OCI-LY3 (cell line): ENCODE results near the gene TTC21A.

ENCODE experiments used
- H2AFZ ChIP-seq: fragments of 200-600, 300-600 bp; shearing (Covaris generic); 2 replicates; pipeline ENCODE4 v1.6.0; 2014; ENCODE audit warnings: antibody characterized with exemption, low read depth, low read length
- H3K27ac ChIP-seq: fragments of 200-600, 300-600 bp; sonication (generic); 2 replicates; pipeline ENCODE4 v1.5.1; 2014; ENCODE audit warnings: mild to moderate bottlenecking, low read length, moderate library complexity, mixed read lengths
- H3K27me3 ChIP-seq: fragments of 200-600, 300-600 bp; sonication (generic); 2 replicates; pipeline ENCODE4 v1.6.1; 2014; ENCODE audit warnings: low read depth, low read length, mixed read lengths
- H3K36me3 ChIP-seq: fragments of 200-600, 300-600 bp; sonication (generic); replicated peaks from 2 replicates; pipeline ENCODE3; 2014; ENCODE audit warnings: low read depth, low read length, mixed read lengths
- H3K4me1 ChIP-seq: fragments of 300-600, 200-600 bp; sonication (generic); 2 replicates; pipeline ENCODE4 v1.6.1; 2014; ENCODE audit warnings: low read length, mixed read lengths
- H3K4me2 ChIP-seq: fragments of 200-600, 300-600 bp; sonication (generic); 2 replicates; pipeline ENCODE4 v1.6.1; 2014; ENCODE audit warnings: low read length, mixed read lengths
- H3K4me3 ChIP-seq: fragments of 300-600, 200-600 bp; sonication (generic); 2 replicates; pipeline ENCODE4 v1.5.1; 2014; ENCODE audit warnings: antibody characterized with exemption, mild to moderate bottlenecking, low read length, moderate library complexity
- H3K79me2 ChIP-seq: fragments of 300-600, 200-600 bp; shearing (Covaris generic); 2 replicates; pipeline ENCODE4 v1.6.1; 2014; ENCODE audit warnings: mild to moderate bottlenecking, low read length, mixed read lengths
- H3K9ac ChIP-seq: fragments of 300-600, 200-600 bp; shearing (Covaris generic); 2 replicates; pipeline ENCODE4 v1.6.0; 2014; ENCODE audit warnings: mild to moderate bottlenecking, low read length, moderate library complexity
- H3K9me3 ChIP-seq: fragments of 200-600, 300-600 bp; shearing (Covaris generic); 2 replicates; pipeline ENCODE4 v1.6.1; 2014; ENCODE audit warnings: low read length, mixed read lengths; ENCODE audit not compliant: insufficient read depth
- H4K20me1 ChIP-seq: fragments of 200-600, 300-600 bp; sonication (generic); 2 replicates; pipeline ENCODE4 v1.6.1; 2016; ENCODE audit warnings: low read length, mixed read lengths; ENCODE audit not compliant: insufficient read depth
- CTCF ChIP-seq: fragments of 200-600, 300-600 bp; sonication (generic); IDR thresholded peaks from 2 replicates; pipeline ENCODE4 v1.5.1; 2014; ENCODE audit warnings: antibody characterized with exemption, low read length, low read depth
- EZH2phosphoT487 ChIP-seq: fragments of 200-600 bp; shearing (Covaris generic); IDR thresholded peaks from 2 replicates; pipeline ENCODE4 v1.6.1; 2018; ENCODE audit warnings: antibody characterized with exemption, mixed run types, low read depth

TTC21A gene

GRCh38 chr3:39108200-39108710 lies 775 bp downstream of the TTC21A start:
- peak overlapping the region; percentile 90 for H3K4me3 ChIP-seq
- peak overlapping the region; percentile 43 for H3K27ac ChIP-seq
- peaks cover 21% of the 10 kb centered on the region for H3K4me1 ChIP-seq
- no peaks in the 10 kb centered on the region for H3K36me3 ChIP-seq
- H4K20me1 ChIP-seq, result no peaks in the 10 kb centered on the region; the same call in none of the 2 replicates
- H3K9ac ChIP-seq, result peak overlapping the region; percentile 77
- peaks cover 15% of the 10 kb centered on the region for H3K79me2 ChIP-seq
- H3K27me3 ChIP-seq, result peaks cover 5% of the 10 kb centered on the region; the same call in 1 of the 2 replicates
- no peak for TF ChIP-seq EZH2phosphoT487
- peak overlapping the region; percentile 82 for H3K4me2 ChIP-seq
- no peak overlapping the region for H2AFZ ChIP-seq
- H3K9me3 ChIP-seq, result no peaks in the 10 kb centered on the region

GRCh38 chr3:39109086-39109485 lies 1.6 kb downstream of the TTC21A start:
- TF ChIP-seq EZH2phosphoT487 (no peak), CTCF (no peak)
- Histone ChIP-seq H3K27me3 (peaks cover 5% of the 10 kb centered on the region; the same call in 1 of the 2 replicates), H3K4me1 (peaks cover 21% of the 10 kb centered on the region), H3K4me3 (no peak overlapping the region), H3K9ac (no peak overlapping the region), H4K20me1 (no peaks in the 10 kb centered on the region), H2AFZ (no peak overlapping the region), H3K36me3 (no peaks in the 10 kb centered on the region), H3K79me2 (peaks cover 15% of the 10 kb centered on the region), H3K27ac (no peak overlapping the region; the same call in 1 of the 2 replicates), H3K9me3 (no peaks in the 10 kb centered on the region), H3K4me2 (no peak overlapping the region)

GRCh38 chr3:39110041-39110639 lies 2.7 kb downstream of the TTC21A start:
- no peaks in the 10 kb centered on the region for H3K9me3 ChIP-seq
- H3K4me2 ChIP-seq, result no peak overlapping the region
- no peak overlapping the region for H3K27ac ChIP-seq
- H3K79me2 ChIP-seq, result peaks cover 15% of the 10 kb centered on the region
- TF ChIP-seq CTCF (no peak), EZH2phosphoT487 (no peak)
- H2AFZ ChIP-seq, result no peak overlapping the region
- no peaks in the 10 kb centered on the region for H4K20me1 ChIP-seq
- H3K27me3 ChIP-seq, result peaks cover 5% of the 10 kb centered on the region; the same call in 1 of the 2 replicates
- H3K4me1 ChIP-seq, result peaks cover 21% of the 10 kb centered on the region
- H3K9ac ChIP-seq, result no peak overlapping the region
- H3K36me3 ChIP-seq, result no peaks in the 10 kb centered on the region
- no peak overlapping the region for H3K4me3 ChIP-seq

- Histone ChIP-seq H2AFZ (no peak overlapping the region), H3K4me3 (no peak overlapping the region), H3K9me3 (no peaks in the 10 kb centered on the region), H3K4me2 (no peak overlapping the region), H3K27me3 (no peaks in the 10 kb centered on the region), H3K4me1 (peaks cover 14% of the 10 kb centered on the region), H3K79me2 (no peaks in the 10 kb centered on the region; the same call in 1 of the 2 replicates), H3K27ac (no peak overlapping the region), H3K9ac (no peak overlapping the region), H3K36me3 (no peaks in the 10 kb centered on the region), H4K20me1 (no peaks in the 10 kb centered on the region)
- no peak for TF ChIP-seq CTCF
- TF ChIP-seq EZH2phosphoT487, result no peak
Observed at GRCh38 chr3:39112113-39112512, 4.6 kb downstream of the TTC21A start.
